HG02970 (cell line): Measurements from ENCODE around the gene HS1BP3.

Source experiments
- ATAC-seq: cut with Tn5 transposase; IDR thresholded peaks from one replicate; pipeline ENCODE4 v1.9.1; 2021; ENCODE audit warnings: mild to moderate bottlenecking, moderate library complexity, moderate number of reproducible peaks; ENCODE audit not compliant: unreplicated experiment, low FRiP score

The HS1BP3 gene

GRCh38 chr2:20664431-20665242 lies 13.7 kb upstream of the HS1BP3 start:
- no peak for ATAC-seq

GRCh38 chr2:20664071-20664390 lies 13.1 kb upstream of the HS1BP3 start:
- no peak for ATAC-seq

- no peak for ATAC-seq
Observed at GRCh38 chr2:20663196-20664070, 12.5 kb upstream of the HS1BP3 start.

- ATAC-seq = no peak
Observed at GRCh38 chr2:20662308-20662937, 11.5 kb upstream of the HS1BP3 start.

GRCh38 chr2:20661421-20662307 lies 10.8 kb upstream of the HS1BP3 start:
- peak; percentile 53 for ATAC-seq

- ATAC-seq = no peak
Observed at GRCh38 chr2:20660506-20661420, 9.9 kb upstream of the HS1BP3 start.

GRCh38 chr2:20657522-20658235 lies 6.8 kb upstream of the HS1BP3 start:
- ATAC-seq = no peak

- ATAC-seq = no peak
Observed at GRCh38 chr2:20656561-20656960, 5.7 kb upstream of the HS1BP3 start.

- no peak for ATAC-seq
Observed at GRCh38 chr2:20654535-20654813, 3.6 kb upstream of the HS1BP3 start.

- no peak for ATAC-seq
Observed at GRCh38 chr2:20653695-20654534, 3.0 kb upstream of the HS1BP3 start.

- ATAC-seq = no peak
Observed at GRCh38 chr2:20652673-20653575, 2.0 kb upstream of the HS1BP3 start.

- ATAC-seq = no peak
Observed at GRCh38 chr2:20652141-20652540, 1.2 kb upstream of the HS1BP3 start.

- ATAC-seq = no peak
Observed at GRCh38 chr2:20651731-20652099, 817 bp upstream of the HS1BP3 start.

GRCh38 chr2:20650393-20650876 lies 463 bp downstream of the HS1BP3 start:
- peak; percentile 1 for ATAC-seq

- no peak for ATAC-seq
Observed at GRCh38 chr2:20649976-20650375, 922 bp downstream of the HS1BP3 start.

- ATAC-seq = no peak
Observed at GRCh38 chr2:20649576-20649975, 1.3 kb downstream of the HS1BP3 start.

GRCh38 chr2:20648831-20649230 lies 2.1 kb downstream of the HS1BP3 start:
- ATAC-seq = no peak
